ENCODE results near the gene CFAP46.
"Not testable (repeated sequence)": the region's sequence is repeated elsewhere in the genome, so short reads cannot be mapped to it uniquely, and the experiment has no call there.

The CFAP46 gene

GRCh38 chr10:132832186-132832969 lies 110.0 kb downstream of the CFAP46 start:
- no peak for DNase-seq (ENCODE audit: low read depth, low spot score)

- no peak for DNase-seq (ENCODE audit: low read depth, low spot score)
These were observed 113.0 kb downstream of the CFAP46 start for GRCh38 chr10:132829403-132829802.

GRCh38 chr10:132828681-132829080 lies 113.7 kb downstream of the CFAP46 start:
- DNase-seq (ENCODE audit: low read depth, low spot score) = no peak

- DNase-seq (ENCODE audit: low read depth, low spot score) = no peak
These were observed 114.4 kb downstream of the CFAP46 start for GRCh38 chr10:132827861-132828539.

GRCh38 chr10:132827423-132827789 lies 115.0 kb downstream of the CFAP46 start:
- no peak for DNase-seq (ENCODE audit: low read depth, low spot score)

- no peak for DNase-seq (ENCODE audit: low read depth, low spot score)
These were observed 115.6 kb downstream of the CFAP46 start for GRCh38 chr10:132826524-132827422.

GRCh38 chr10:132825783-132826523 lies 116.4 kb downstream of the CFAP46 start:
- not testable (repeated sequence) for DNase-seq (ENCODE audit: low read depth, low spot score)

- no peak for DNase-seq (ENCODE audit: low read depth, low spot score)
These were observed 122.3 kb downstream of the CFAP46 start for GRCh38 chr10:132820056-132820455.

- no peak for DNase-seq (ENCODE audit: low read depth, low spot score)
These were observed 124.6 kb downstream of the CFAP46 start for GRCh38 chr10:132817701-132818211.

GRCh38 chr10:132816718-132817117 lies 125.7 kb downstream of the CFAP46 start:
- no peak for DNase-seq (ENCODE audit: low read depth, low spot score)

GRCh38 chr10:132815168-132815857 lies 127.1 kb downstream of the CFAP46 start:
- no peak for DNase-seq (ENCODE audit: low read depth, low spot score)

- no peak for DNase-seq (ENCODE audit: low read depth, low spot score)
These were observed 127.9 kb downstream of the CFAP46 start for GRCh38 chr10:132814469-132814856.

- DNase-seq (ENCODE audit: low read depth, low spot score) = no peak
These were observed 128.6 kb downstream of the CFAP46 start for GRCh38 chr10:132813560-132814468.

GRCh38 chr10:132813001-132813401 lies 129.4 kb downstream of the CFAP46 start:
- DNase-seq (ENCODE audit: low read depth, low spot score) = no peak

GRCh38 chr10:132812520-132812919 lies 129.8 kb downstream of the CFAP46 start:
- no peak for DNase-seq (ENCODE audit: low read depth, low spot score)

GRCh38 chr10:132811891-132812481 lies 130.4 kb downstream of the CFAP46 start:
- no peak for DNase-seq (ENCODE audit: low read depth, low spot score)

GRCh38 chr10:132810807-132811700 lies 131.3 kb downstream of the CFAP46 start:
- no peak for DNase-seq (ENCODE audit: low read depth, low spot score)

- no peak for DNase-seq (ENCODE audit: low read depth, low spot score)
These were observed 132.1 kb downstream of the CFAP46 start for GRCh38 chr10:132810141-132810806.

All from brain pericyte (primary cell).